ENCODE data around the gene TSPAN18.
A peak's percentile ranks its signal among the peaks of the same experiment; 100 is the strongest.

The TSPAN18 gene

DNA sequence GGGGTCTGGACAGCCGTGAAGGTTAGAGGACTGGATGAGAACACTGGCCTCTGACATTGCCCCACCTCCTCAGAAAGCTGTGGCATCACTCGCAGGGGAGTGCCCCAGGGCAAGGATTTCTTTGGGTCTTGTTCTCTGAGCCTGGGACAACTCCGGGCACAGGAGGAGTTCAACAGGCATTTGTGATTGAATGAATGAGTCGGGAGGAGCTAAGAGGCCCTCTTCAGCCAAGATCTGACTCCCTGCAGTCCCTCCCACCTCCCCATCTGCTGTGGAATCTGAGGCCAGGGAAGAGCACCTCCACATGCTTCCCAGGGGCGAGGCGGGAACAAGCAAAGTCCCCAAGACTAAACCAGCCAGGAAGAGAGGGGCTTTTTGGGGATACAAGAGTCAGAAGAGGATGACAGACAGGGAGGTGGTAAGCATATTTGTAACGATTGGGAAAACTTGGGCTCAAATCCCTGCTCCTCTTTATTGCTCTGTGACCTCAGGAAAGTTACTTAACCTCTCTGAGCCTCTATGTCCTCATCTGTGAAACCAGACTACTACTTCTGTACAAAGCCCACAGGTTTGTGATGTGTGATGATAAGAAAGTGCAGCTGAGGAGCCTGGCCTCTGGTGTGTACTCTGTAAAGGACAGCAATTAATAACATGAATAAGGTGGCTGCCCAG lies 217.6 kb downstream of the TSPAN18 start:
- no peak for DNase-seq

DNA sequence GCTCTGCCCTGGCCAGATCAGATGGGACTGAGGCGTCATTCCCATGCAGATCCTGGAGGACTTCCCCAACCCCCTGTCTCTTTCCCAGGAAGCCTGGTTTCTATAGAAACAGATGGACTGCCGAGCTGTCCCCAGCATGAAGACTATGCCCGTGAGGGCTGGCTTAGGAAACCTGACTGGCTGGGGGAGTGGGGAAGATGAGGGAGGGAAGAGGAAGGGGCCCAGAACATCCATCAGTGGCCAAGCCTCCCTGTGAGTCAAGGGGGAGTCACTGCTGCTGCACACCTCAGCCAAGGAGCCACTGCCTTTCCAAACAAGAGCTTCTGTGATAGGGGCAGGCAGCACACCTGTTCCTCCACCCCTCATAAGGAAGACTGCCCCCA lies 218.1 kb downstream of the TSPAN18 start:
- no peak for DNase-seq

DNA sequence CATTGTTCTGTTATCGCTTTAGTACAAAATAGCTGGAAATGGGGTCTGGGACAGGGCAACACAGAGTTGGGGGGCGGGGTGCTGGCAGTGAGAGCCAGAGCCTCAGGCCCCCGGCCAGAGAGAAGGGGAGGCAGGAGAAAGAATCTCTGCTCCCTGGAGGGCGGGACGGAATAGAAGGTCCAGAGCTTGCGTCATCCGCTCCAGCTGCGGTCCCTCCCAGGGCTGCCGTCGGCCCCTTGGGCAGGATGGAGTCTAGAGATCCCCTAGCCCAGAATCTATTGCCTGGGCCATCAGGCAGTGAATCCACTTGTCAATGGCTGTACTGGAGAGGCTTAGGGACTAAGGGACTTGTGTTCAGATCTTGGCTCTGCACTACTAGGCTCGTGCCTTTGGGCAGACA lies 218.9 kb downstream of the TSPAN18 start:
- DNase-seq = no peak

- DNase-seq = no peak
Observed at GRCh38 chr11:44946263-44946662, 219.5 kb downstream of the TSPAN18 start.

DNA sequence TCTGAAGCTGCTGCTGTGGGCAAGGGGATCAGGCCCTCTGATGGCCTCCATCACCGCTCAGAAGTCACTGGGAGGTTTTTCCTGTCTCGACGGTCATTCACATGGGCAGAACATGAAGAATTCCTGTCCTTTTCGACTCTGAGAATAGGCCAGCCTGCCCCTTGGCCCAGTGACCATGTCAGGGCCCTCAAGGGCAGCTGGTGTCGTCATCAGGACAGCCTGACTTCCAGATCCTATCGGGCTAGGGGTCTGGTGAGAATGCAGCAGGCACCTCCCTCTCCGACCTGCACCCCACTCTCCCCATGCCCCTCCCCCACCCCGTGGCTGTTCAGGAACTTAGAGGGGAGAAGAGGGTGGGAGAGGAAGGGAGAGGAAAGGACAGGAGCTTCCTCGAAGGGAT lies 220.4 kb downstream of the TSPAN18 start:
- no peak for DNase-seq

GRCh38 chr11:44948155-44948554 lies 221.4 kb downstream of the TSPAN18 start:
- DNase-seq = no peak

GRCh38 chr11:44949160-44950030 lies 222.6 kb downstream of the TSPAN18 start:
- peak; percentile 90 for DNase-seq

DNA sequence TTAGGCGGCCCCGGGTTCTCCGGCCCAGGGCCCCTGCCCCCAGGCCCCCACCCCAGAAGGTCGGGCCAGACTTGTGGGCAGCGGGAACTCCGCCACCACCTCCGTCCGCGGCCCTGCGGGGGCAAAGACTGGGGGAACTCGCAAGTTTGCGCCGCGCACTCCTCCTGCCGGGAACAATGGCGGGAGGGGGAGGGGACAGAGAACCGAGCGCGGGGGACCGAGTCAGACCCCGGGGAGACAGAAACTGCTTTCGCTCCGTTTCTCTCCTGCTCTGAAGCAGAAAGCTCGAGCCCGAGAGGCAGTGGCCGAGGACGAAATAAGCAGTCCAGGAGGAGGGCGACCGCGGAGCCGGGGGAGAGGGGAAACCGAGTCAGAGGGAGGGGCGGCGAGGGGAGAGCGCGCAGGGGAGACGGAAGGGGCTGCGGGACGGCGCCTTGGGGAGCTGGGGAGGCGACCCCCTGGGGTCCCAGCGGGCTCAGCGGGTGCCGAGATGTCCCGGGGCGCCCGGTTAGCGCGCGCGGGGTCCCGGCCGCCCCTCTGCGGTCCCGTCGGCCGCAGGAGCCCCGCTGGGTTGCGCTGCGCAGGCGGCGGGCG lies 223.4 kb downstream of the TSPAN18 start:
- DNase-seq = peak; percentile 75

DNA sequence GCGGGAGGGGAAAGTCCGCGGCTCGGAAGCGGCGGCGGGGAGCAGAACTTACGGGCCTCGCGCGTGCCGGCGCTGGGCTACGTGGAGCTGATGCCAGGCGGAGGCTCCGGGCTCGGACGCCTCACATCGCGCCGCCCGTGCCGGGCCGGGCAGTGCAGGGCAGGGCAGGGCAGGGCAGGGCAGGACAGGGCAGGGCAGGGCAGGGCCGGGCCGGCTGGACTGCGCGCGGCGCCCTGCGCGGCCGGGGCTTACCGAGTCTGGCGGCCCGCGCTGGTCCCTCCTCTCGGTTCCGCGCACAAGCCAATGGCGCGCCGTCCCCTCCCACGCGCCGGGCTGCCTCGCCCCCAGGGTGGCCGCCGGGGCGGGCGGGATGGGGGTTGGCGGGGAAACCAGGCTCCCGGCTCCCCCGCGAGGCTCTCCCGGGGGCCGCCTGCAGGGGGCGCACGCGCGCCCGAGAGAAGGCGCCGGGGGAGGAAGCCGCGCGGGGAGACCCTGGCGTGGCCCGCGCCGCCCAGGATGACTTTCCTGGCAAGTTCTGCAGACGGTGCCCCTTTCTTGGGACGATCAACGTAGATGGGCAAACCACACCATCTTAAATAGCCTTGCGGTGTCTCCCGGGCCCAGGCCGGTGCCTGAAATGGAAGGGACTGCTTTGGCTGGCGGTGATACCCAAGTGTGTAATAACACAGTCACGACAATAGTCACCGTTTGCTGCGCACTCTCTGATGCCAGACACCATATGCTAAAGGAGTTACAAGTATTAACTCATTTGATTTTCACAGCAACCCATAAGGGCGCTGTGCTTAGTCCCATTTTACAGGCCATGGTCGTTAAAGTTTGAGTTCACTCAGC lies 224.1 kb downstream of the TSPAN18 start, which contains the start of gene TP53I11:
TP53I11 (minus strand) TSS at position 259 of the 852 bp plus-strand sequence. CDS start 12,548 bp downstream, outside the sequence.
- peak; percentile 67 for DNase-seq

- DNase-seq = no peak
Observed at GRCh38 chr11:44952082-44952481, 225.3 kb downstream of the TSPAN18 start.

DNA sequence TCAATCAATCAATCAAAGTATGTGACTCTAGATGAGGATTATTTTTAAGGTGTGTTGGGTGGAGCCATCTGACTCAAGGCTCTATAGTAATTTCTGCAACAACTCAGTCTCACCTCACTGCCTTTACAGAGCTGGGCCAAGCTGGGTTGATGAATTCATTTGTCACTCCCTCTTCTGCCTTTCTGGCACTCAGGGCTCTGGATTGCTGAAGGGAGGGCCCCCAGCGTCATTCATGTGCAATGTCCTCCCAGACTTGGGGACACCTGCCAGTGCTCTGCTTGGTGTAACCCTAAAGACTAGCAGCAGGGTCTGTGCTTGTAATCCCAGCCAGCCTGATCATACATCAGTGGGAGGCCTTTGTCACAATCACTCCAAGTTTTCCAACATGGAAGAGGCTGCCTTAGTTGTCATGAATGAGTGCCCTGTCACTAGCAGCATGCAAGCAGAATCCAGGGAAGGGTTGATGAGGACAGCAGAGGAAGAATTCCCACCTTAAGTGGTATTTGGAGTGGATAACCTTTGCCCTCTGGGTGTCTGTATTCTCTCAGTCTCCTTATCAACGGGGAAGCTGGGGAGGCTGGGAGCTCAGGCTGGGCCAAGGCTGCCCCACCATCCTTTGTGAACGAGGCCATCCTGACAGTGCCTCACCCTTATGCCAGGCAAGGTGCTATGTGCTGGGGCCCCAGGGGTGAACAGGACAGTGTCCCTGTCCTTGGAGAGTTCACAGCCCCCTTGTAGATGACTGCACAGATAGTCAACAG lies 225.9 kb downstream of the TSPAN18 start:
- no peak for DNase-seq

DNA sequence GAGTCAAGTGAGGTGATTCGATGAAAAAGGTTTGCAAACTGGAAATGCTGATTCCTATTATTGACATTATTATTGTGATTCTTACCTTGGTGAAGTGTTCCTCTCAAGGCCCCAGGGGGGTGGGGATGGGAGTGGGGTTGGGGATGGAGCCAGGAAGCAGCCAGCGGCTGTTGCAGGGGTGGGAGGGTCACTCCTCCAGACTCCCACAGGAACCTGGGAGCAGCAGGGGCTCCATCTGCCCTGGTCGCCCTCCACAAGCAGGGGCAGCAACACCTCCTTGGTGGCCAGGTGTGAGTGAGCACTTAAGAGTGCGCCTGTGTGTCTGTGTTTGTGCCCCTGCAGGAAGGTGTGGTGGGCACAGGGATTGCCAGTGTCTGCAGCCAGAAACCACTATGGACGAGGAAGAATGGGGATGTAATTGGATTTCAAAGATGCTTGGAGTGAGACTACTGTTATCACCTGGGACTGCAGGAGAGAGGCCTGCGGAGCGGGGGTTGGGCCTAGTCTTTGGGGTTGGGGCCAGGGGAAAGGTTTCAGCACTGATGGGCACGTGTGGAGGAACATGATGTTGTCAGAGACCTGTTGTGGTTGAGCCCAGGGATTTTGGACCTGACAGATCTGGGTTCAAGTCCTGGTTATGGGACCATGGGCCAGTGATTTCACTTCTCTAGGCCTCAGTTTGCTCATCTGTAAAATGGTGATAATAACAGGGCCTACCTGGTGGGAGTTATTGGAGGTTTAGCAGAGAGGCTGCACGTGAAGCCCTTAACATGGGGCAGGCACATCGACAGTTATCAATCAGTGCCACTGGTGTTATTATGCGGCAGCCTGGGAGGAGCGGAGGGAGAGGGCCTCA lies 227.5 kb downstream of the TSPAN18 start:
- no peak for DNase-seq

GRCh38 chr11:44955015-44955738 lies 228.4 kb downstream of the TSPAN18 start:
- no peak for DNase-seq

DNA sequence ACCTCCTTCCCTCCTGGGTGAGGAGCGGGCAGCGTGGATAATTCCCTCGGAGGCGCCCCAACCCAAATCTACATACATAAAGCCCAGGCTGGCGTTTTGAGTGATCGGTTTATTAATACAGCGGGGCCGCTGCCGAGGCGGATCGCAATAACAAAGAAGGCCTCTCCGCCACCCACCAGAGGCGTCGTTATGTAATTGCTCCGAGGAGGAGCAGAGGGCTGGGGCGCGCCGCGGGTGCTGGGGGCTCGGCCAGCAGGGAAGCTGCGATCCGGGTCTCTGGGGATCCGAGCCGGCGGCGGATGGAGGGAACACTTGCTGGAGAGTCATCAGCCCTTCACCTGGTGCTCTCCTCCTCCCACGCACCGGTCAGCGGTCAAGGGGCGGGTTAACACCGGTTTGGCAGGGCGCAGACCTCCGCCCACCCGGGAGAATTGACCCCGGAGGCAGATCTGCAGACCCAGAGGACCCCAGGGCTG lies 230.3 kb downstream of the TSPAN18 start:
- DNase-seq = peak; percentile 48

DNA sequence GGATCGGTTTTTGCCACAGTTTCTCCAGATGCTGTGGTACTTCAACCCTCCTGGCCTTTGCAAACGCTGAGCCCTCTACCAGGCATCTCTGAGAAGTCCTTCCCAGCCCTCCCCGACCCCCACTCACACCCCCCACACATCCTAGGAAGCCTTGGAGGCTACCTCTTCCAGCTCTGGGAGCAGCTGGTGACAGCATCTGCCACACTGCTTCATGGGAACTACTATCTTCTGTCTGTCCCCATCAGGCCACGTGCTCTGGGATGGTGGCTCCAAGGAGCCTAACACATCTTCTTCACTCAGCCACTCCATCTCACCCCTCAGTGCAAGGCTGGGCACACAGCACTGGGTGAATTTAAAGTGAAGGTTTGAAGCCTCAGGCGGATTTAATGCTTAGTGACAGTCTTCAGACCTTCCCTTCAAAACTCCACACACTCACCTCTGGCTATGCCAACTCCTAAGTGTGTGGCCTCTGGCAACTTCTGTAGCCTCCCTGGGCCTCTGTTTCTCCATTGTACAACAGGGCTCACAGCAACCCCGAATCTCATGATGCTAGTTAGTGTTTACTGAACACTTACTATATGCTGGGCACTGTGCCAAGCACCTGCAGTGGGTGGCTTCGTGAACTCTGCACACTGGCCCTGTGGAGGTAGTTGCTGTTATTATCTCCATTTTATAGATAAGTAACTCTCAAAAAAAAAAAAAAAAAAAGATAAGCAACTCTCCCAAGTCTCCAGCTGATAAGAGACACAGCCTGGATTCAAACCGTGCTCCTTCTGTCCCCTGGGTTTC lies 231.2 kb downstream of the TSPAN18 start:
- DNase-seq = no peak

DNA sequence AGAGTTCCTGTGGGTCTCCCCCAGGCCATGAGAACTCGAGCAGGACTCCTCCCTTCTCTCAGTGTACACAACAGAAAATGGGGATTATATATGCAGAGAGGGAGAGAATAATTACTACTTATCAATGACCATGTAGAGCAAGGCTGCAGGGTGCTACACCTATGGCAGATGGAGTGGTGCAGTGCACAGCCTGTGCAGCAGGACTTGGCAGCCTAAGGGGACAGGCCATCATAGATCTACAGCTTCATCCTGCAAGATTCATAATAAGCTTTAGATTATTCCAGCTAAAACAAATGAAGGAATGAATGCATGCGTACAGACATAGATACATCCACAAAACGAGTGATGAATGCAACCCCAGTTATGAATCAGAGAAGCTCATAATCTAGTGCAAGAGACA lies 232.3 kb downstream of the TSPAN18 start:
- DNase-seq = no peak

- DNase-seq = no peak
Observed at GRCh38 chr11:44960200-44960845, 233.6 kb downstream of the TSPAN18 start.

- DNase-seq = no peak
Observed at GRCh38 chr11:44962464-44962863, 235.7 kb downstream of the TSPAN18 start.
